GM20000 (cell line): ENCODE data around the gene PLPPR3.
"Not testable (repeated sequence)": the region's sequence is repeated elsewhere in the genome, so short reads cannot be mapped to it uniquely, and the experiment has no call there.

Experiments used
- DNase-seq: peaks from one replicate; pipeline ENCODE4 v3.0.0; 2012; ENCODE audit warnings: low spot score
- TF ChIP-seq, protein P1 (sequence below): IDR thresholded peaks from 2 replicates; pipeline ENCODE4 v1.5.1; 2012; ENCODE audit warnings: mild to moderate bottlenecking, control low read depth; ENCODE audit errors: extremely low read depth, missing control alignments

The PLPPR3 gene

DNA sequence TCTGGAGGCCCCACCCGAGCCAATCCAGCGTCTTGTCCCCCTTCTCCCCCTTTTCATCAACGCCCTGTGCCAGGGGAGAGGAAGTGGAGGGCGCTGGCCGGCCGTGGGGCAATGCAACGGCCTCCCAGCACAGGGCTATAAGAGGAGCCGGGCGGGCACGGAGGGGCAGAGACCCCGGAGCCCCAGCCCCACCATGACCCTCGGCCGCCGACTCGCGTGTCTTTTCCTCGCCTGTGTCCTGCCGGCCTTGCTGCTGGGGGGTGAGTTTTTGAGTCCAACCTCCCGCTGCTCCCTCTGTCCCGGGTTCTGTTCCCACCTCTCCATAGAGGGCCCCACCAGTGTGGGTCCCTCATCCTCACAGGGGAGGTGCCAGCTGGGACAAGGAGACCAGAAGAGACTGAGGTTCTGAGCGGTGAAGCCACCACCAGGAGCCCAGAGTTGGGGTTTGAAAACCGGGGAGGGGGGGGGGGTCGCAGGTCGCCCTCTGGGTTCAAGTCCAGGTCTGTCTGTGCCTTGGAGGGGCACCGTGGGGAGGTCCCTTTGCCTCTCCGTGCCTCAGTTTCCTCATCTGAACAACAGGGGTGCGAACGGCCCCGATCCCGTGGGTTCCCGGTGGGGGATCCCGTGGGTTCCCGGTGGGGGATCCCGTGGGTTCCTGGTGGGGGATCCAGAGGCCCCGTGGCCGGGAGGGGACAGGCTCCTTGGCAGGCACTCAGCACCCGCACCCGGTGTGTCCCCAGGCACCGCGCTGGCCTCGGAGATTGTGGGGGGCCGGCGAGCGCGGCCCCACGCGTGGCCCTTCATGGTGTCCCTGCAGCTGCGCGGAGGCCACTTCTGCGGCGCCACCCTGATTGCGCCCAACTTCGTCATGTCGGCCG lies 30.6 kb upstream of the PLPPR3 start, which contains the start of gene ELANE:
Gene ELANE (plus strand): TSS at position 168 of the 878 bp plus-strand sequence. CDS start 26 bp downstream, at position 194.
- no peak for DNase-seq
- TF ChIP-seq, protein P1, sequence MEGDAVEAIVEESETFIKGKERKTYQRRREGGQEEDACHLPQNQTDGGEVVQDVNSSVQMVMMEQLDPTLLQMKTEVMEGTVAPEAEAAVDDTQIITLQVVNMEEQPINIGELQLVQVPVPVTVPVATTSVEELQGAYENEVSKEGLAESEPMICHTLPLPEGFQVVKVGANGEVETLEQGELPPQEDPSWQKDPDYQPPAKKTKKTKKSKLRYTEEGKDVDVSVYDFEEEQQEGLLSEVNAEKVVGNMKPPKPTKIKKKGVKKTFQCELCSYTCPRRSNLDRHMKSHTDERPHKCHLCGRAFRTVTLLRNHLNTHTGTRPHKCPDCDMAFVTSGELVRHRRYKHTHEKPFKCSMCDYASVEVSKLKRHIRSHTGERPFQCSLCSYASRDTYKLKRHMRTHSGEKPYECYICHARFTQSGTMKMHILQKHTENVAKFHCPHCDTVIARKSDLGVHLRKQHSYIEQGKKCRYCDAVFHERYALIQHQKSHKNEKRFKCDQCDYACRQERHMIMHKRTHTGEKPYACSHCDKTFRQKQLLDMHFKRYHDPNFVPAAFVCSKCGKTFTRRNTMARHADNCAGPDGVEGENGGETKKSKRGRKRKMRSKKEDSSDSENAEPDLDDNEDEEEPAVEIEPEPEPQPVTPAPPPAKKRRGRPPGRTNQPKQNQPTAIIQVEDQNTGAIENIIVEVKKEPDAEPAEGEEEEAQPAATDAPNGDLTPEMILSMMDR = no peak

DNA sequence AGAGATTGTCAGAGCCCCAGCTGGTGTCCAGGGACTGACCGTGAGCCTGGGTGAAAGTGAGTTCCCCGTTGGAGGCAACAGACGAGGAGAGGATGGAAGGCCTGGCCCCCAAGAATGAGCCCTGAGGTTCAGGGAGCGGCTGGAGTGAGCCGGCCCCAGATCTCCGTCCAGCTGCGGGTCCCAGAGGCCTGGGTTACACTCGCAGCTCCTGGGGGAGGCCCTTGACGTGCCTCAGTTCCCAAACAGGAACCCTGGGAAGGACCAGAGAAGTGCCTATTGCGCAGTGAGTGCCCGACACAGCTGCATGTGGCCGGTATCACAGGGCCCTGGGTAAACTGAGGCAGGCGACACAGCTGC lies 29.2 kb upstream of the PLPPR3 start:
- no peak for DNase-seq
- TF ChIP-seq, protein P1 = no peak

DNA sequence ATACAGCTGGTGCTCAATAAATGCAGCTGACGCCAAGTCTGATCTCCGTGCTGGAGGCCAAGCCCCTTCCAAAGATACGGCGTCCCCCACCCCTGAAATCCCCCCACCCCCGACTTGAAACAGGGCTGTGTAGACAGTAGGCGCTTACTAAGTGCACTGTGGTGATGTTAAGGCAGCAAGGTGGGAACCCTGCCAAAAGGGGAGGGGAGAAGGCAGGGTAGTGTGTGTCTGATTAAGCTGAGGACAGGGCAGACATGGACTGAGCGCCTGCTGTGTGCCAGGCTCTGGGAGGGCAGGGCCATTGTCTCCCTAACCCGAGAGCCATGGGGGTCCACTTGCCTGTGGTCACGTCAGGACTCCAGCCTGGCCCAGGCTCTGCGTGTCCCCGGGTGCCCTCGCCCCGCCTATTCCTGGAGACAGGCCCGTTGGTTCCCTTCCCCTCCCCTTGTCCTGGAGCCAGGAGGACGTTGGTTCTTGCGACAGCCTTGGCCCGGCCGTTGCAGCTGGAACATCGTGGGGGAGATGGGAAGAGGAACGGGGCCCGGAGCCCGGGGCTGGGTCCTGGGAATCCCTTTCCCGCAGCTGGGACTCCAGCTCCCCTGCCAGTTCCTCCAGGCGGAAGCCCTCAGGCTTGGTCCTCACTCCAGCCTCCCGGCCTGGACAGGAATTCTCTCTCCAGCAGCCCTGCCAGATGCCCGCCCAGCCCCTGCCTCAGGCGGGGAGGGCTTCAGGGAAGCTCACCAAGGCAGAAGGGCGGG lies 28.6 kb upstream of the PLPPR3 start:
- TF ChIP-seq, protein P1 = no peak
- DNase-seq = no peak

DNA sequence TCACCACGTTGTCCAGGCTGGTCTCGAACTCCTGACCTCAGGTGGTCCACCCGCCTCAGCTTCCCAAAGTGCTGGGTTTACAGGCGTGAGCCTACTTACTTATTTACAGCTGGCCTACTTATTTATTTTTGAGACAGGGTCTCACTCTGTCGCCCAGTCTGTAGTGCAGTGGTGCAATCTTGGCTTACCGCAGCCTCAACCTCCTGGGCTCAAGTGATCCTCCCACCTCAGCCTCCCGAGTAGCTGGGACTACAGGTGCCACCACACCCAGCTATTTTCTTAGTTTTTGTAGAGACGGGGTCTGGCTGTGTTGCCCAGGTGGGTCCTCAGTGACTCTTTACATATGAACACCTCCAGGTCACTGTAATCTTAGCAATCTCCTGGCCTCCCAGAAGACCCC lies 27.4 kb upstream of the PLPPR3 start:
- not testable (repeated sequence) for DNase-seq

DNA sequence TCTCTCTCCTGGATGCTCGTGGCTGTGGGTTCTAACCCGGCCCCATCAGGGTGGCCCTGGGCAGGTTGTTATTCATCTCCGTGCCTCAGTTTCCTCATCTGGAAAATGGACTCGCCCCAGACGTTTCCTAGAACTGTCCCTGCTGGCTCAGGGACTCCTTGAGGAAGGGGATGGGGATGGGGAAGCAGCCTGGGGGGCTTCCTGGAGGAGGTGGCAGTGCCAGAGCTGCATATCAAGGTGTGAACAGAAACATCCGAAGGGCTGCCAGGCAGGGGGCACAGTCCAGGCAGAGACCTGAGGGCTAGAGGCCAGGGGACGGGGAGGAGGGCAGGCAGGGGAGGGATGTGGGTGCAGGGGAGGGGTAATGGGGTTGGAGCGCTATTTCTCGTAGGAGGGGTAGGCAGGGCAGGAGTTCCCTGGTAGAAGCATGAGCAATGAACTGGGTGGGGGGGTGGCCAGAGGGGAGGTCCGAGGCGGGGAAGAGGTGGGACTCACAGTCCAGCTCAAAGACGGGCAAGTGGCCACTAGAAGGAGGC lies 26.7 kb upstream of the PLPPR3 start:
- TF ChIP-seq, protein P1 = no peak
- DNase-seq = no peak

DNA sequence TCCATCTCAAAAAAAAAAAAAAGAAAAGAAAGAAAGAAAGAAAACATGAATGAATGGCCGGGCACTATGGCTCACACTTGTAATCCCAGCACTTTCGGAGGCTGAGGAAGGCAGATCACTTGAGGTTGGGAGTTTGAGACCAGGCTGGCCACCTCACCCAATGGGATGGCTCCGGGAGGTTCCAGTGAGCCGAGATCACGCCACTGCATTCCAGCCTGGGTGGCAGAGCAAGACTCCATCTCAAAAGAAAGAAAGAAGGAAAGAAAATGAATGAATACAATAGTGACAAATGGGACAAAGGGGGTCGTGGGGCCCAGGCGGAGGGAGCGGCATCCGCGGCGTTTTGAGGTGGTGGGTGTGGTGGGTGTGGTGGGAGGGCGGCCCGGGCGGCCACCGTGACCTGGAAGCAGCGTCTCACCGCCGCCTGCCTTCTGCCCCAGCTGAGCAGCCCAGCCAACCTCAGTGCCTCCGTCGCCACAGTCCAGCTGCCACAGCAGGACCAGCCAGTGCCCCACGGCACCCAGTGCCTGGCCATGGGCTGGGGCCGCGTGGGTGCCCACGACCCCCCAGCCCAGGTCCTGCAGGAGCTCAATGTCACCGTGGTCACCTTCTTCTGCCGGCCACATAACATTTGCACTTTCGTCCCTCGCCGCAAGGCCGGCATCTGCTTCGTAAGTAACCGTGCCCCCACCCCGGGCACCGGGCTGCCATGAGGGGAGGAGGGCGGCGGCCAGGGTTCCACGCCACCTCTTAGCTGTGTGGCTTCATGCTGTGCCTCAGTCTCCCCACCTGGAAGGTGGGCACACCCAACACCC lies 24.2 kb upstream of the PLPPR3 start:
- TF ChIP-seq, protein P1 = no peak
- DNase-seq = no peak

DNA sequence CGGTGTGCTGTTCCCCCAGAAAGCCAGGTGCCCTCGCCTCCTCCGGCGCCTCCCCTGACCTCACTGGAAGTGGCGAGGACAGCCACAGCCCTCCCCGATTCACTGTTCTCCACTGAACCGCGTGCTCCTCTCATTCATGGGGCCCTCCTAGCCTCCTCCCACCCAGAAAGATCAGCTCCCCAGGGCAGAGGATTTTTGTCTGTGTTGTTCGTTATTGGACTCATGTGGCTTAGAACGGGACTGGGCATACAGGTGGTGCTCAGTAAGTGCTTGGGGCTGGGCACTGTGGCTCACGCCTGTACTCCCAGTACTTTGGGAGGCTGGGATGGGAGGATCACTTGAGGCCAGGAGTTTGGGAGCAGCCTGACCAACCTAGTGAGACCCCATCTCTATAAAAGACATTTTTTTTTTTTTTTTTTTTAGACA lies 22.8 kb upstream of the PLPPR3 start:
- TF ChIP-seq, protein P1 = no peak
- no peak for DNase-seq
